Measurements from ENCODE around the gene SHPK.

DNA sequence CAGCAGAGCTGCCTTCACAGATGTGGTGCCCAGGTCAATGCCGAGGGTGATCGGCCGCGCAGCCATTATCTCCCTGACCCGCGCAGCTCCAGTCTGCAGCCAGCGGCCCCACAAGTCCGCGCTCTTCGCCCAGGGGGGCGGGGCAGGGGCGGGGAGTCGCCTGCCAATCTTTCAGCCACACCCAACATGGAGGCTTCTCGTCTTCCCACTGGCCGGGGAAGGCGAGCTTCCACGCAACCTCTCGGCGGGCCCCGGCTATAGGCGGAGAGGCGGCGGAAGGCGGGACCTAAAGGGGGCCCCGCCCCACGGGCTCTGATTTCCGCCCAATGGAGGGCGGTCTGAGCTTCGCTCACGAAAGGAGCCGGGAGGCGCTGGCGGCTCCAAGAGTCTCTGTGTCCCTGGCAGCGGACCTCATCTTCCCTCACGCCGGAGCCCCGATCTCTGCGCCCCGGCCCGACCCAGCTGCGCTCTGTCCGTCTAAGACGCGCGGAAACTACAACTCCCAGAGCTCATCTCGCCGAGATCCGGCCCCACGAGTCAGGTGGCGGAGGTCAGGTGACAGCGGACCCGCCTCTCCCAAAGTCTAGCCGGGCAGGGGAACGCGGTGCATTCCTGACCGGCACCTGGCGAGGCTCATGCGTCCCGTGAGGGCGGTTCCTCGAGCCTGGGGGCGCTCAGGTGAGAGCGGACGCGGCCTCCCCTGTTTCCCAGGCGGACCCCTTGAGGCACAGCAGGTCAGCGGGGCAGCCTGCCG, at the start of gene SHPK, which contains the start of gene CTNS:
- TF ChIP-seq, protein P1, sequence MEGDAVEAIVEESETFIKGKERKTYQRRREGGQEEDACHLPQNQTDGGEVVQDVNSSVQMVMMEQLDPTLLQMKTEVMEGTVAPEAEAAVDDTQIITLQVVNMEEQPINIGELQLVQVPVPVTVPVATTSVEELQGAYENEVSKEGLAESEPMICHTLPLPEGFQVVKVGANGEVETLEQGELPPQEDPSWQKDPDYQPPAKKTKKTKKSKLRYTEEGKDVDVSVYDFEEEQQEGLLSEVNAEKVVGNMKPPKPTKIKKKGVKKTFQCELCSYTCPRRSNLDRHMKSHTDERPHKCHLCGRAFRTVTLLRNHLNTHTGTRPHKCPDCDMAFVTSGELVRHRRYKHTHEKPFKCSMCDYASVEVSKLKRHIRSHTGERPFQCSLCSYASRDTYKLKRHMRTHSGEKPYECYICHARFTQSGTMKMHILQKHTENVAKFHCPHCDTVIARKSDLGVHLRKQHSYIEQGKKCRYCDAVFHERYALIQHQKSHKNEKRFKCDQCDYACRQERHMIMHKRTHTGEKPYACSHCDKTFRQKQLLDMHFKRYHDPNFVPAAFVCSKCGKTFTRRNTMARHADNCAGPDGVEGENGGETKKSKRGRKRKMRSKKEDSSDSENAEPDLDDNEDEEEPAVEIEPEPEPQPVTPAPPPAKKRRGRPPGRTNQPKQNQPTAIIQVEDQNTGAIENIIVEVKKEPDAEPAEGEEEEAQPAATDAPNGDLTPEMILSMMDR (IDR thresholded peaks at IDR 0.05): no peak
- peak; percentile 55; the same call in 1 of the 2 replicates for TF ChIP-seq POLR2AphosphoS5 (IDR thresholded peaks at IDR 0.05; ENCODE audit: low read depth, low read length)

All from Panc1 (cell line).